ENCODE results near the gene GRAP2. TPM values are rescaled to one million over a fixed set of nuclear protein-coding genes. Genes with fewer than 3 reads are reported as not detected.

Gene GRAP2
- total RNA-seq, 1 experiment from 2014 or later: 0.12 TPM

DNA sequence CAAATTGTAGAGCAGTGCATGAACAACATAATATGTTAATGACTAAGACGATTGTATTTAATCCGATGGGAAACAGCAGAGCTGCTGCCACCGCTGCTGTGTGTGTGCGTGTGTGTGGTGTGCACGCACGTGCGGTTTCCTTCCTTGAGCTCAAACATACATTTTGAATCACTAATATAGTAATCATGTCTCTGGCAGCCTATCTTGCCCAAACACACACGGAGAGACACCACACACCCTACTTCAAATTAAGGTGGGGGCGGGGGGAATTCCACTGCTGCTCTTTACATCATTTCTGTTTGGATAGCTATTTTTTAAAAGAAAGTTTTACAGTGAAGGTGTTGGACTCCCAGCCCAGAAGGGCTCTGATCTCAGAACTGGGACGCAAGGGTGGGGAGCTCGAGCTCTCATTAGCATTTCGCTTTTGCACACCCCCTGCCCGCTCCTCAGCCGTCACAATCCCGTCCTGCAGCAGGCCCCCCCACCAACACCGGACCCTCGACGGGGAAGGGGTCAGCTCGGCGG lies 93.2 kb downstream of the GRAP2 start:
- Mint-ChIP-seq H3K27me3 (ENCODE audit: insufficient read depth, unreplicated experiment) (peaks cover 11% of the 10 kb centered on the region), H3K27ac (ENCODE audit: low read depth, unreplicated experiment) (no peak overlapping the region), H3K4me1 (ENCODE audit: insufficient read depth, unreplicated experiment) (peaks cover 28% of the 10 kb centered on the region), H3K36me3 (ENCODE audit: insufficient read depth, unreplicated experiment) (peaks cover 4% of the 10 kb centered on the region), H3K4me3 (ENCODE audit: unreplicated experiment) (peak overlapping the region; percentile 40), H3K9me3 (ENCODE audit: unreplicated experiment) (no peaks in the 10 kb centered on the region)
- DNase-seq (ENCODE audit: unreplicated experiment): no peak
- CTCF ChIA-PET: interaction anchor here (0.6 to 2.4 kb wide), 3 partner anchors 31 to 492 kb away, joined by 3 to 12 read pairs (median 4); partner anchors contain the start of gene MIEF1
- intact Hi-C loops (cut with micrococcal nuclease): no loop called here
- no peak for TF ChIP-seq CTCF (IDR thresholded peaks at IDR 0.05; ENCODE audit: unreplicated experiment)
- POLR2A ChIA-PET: interaction anchor here (0.6 to 2.4 kb wide), 10 partner anchors 8 to 659 kb away, joined by 3 to 14 read pairs (median 4); no protein-coding TSS in a partner anchor
- BruUV-seq (replicated peaks): TSS peak; percentile 55

GRCh38 chr22:39994566-39995392 lies 93.9 kb downstream of the GRAP2 start, which contains the start of gene FAM83F:
Gene FAM83F (plus strand): TSS chr22:39994954. CDS start chr22:39995043, 89 bp downstream.
- peak within 1 kb of the TSS; percentile 73 for H3K4me3 Mint-ChIP-seq (ENCODE audit: unreplicated experiment)
- no TSS peak for BruUV-seq (replicated peaks)
- CTCF ChIA-PET: interaction anchor here (0.7 to 2.4 kb wide), 2 partner anchors 30 to 492 kb away, joined by 3 to 12 read pairs; partner anchors contain the start of gene MIEF1
- peaks cover 10% of the 10 kb centered on the region for H3K36me3 Mint-ChIP-seq (ENCODE audit: insufficient read depth, unreplicated experiment)
- POLR2A ChIA-PET: interaction anchor here (0.7 to 2.4 kb wide), 9 partner anchors 9 to 315 kb away, joined by 3 to 14 read pairs (median 6); no protein-coding TSS in a partner anchor
- no peaks in the 10 kb centered on the region for H3K9me3 Mint-ChIP-seq (ENCODE audit: unreplicated experiment)
- H3K27ac Mint-ChIP-seq (ENCODE audit: low read depth, unreplicated experiment): peak within 1 kb of the TSS; percentile 12
- peak; percentile 58 for DNase-seq (ENCODE audit: unreplicated experiment)
- intact Hi-C loops (cut with micrococcal nuclease): no loop called here
- peaks cover 34% of the 10 kb centered on the region for H3K4me1 Mint-ChIP-seq (ENCODE audit: insufficient read depth, unreplicated experiment)
- TF ChIP-seq CTCF (IDR thresholded peaks at IDR 0.05; ENCODE audit: unreplicated experiment): no peak
- peaks cover 11% of the 10 kb centered on the region for H3K27me3 Mint-ChIP-seq (ENCODE audit: insufficient read depth, unreplicated experiment)

DNA sequence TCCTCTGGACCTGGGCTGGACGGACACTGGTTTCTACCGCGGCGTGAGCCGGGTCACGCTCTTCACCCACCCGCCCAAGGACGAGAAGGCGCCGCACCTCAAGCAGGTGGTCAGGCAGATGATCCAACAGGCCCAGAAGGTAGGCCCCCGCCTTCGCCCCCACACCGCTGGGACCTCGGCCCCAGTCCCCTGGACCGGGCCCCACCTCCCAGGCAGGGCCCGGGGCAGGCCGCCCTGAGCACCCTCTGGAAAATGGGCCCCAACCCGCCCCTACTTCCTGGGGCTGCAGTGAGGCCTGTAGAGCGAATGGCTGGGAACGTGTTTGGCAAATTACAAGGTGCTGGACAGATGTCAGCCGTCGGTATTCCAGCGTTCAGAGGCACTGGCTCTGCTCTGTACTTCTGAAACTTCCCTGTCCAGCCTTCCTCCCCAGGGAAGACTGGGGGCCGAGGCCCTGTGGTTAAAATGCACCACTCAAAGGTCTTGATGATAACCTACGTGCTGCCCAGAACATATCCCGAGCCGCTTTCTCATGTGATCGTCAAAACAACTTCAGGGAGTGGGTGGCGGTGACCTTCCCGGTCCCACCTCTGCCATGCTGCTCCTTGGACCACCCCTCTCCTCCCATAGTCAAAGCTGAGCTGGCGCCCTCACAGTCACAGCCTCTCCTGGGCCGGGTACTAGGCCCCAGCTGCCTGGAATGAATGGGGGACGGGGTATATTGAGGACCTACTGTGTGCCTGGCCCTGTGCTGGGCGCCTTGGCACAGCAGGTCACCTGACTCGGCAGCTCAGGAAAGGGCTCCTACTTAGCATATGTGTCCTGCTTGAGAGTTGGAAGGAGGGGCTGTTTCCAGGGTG lies 94.7 kb downstream of the GRAP2 start:
- CTCF ChIA-PET: interaction anchor here (1.3 to 11.6 kb wide), 2 partner anchors 25 to 28 kb away, joined by 3 to 103 read pairs; no protein-coding TSS in a partner anchor
- TF ChIP-seq CTCF (IDR thresholded peaks at IDR 0.05; ENCODE audit: unreplicated experiment): no peak
- no peak for DNase-seq (ENCODE audit: unreplicated experiment)
- intact Hi-C loops (cut with micrococcal nuclease): no loop called here
- peak overlapping the region; percentile 12 for H3K27ac Mint-ChIP-seq (ENCODE audit: low read depth, unreplicated experiment)
- BruUV-seq (replicated peaks): no TSS peak
- no peaks in the 10 kb centered on the region for H3K9me3 Mint-ChIP-seq (ENCODE audit: unreplicated experiment)
- H3K27me3 Mint-ChIP-seq (ENCODE audit: insufficient read depth, unreplicated experiment): peaks cover 11% of the 10 kb centered on the region
- H3K4me1 Mint-ChIP-seq (ENCODE audit: insufficient read depth, unreplicated experiment): peaks cover 39% of the 10 kb centered on the region
- H3K36me3 Mint-ChIP-seq (ENCODE audit: insufficient read depth, unreplicated experiment): peaks cover 12% of the 10 kb centered on the region
- H3K4me3 Mint-ChIP-seq (ENCODE audit: unreplicated experiment): peak overlapping the region; percentile 73
- POLR2A ChIA-PET: interaction anchor here (0.6 to 3.4 kb wide), 19 partner anchors 9 to 1191 kb away, joined by 3 to 14 read pairs (median 4); partner anchors contain the start of gene MIEF1
